H1 (cell line): Measurements from ENCODE around the gene NKPD1. TPM values are rescaled to one million over a fixed set of nuclear protein-coding genes. Genes with fewer than 3 reads are reported as not detected.

Experiments used
- CTBP2 ChIP-seq: IDR thresholded peaks from 2 replicates; pipeline ENCODE4 v1.7.0; 2011; ENCODE audit warnings: borderline replicate concordance, mild to moderate bottlenecking, moderate library complexity, mixed read lengths, low read length; ENCODE audit not compliant: insufficient read depth, insufficient read length
- HDAC6 ChIP-seq: IDR thresholded peaks from one replicate; pipeline ENCODE4 v1.7.1; 2012; ENCODE audit warnings: low read depth, mild to moderate bottlenecking, inconsistent platforms, low read length, moderate library complexity
- KDM5A ChIP-seq: fragments of 200-600 bp; IDR thresholded peaks from 2 replicates; pipeline ENCODE4 v1.7.1; 2012; ENCODE audit warnings: mild to moderate bottlenecking, low read length, inconsistent platforms, mixed read lengths
- RBBP5 ChIP-seq: IDR thresholded peaks from 2 replicates; pipeline ENCODE4 v1.7.1; 2012; ENCODE audit warnings: low read depth, mild to moderate bottlenecking, inconsistent platforms, low read length, moderate library complexity, borderline replicate concordance
- RXRA ChIP-seq: IDR thresholded peaks from 2 replicates; pipeline ENCODE4 v1.6.1; 2011; ENCODE audit warnings: low read depth, mild to moderate bottlenecking, low read length, moderate library complexity; ENCODE audit not compliant: insufficient read depth
- SAP30 ChIP-seq: fragments of 300-600 bp; sonication (generic); IDR thresholded peaks from 2 replicates; pipeline ENCODE4 v1.7.1; 2012; ENCODE audit warnings: low read length, moderate library complexity, mild to moderate bottlenecking, inconsistent platforms; ENCODE audit not compliant: insufficient read depth, insufficient replicate concordance
- SIX5 ChIP-seq: IDR thresholded peaks from 2 replicates; pipeline ENCODE4 v1.6.1; 2011; ENCODE audit warnings: mild to moderate bottlenecking, low read depth, low read length
- polyA plus RNA-seq, 7 experiments: library from polyadenylated mRNA; depleted of rRNA in 3 of 7; stranded (reverse) in 5 of 7; unstranded in 2 of 7; fragments of >200 nt in 5 of 7; fragments of 200-250 nt in 2 of 7; gene quantifications; 1 replicate in 5 of 7; 2 replicates in 1 of 7; 4 replicates in 1 of 7; pipeline versions ENCODE4 v1.2.1 to v1.2.3, GENCODE V29; 2011 to 2013; ENCODE audit warnings: missing spikeins in 2 of 7, mixed read lengths in 2 of 7
- total RNA-seq: library from RNA; stranded (reverse); fragmentation: NEBNext Ultra II Directional; extraction: Animal tissue kit (Norgen Biotek cat#: 25700); gene quantifications from 2 replicates; pipeline ENCODE4 v1.2.1, GENCODE V29; 2021
- TF ChIP-seq, protein P1 (sequence below), 3 experiments: IDR thresholded peaks; 1 replicate in 2 of 3; 2 replicates in 1 of 3; pipeline versions ENCODE4 v1.5.1 to v1.6.1; 2011; ENCODE audit warnings: low read length in 3 of 3, mild to moderate bottlenecking in 3 of 3, inconsistent platforms in 2 of 3, low read depth in 1 of 3, moderate library complexity in 1 of 3; ENCODE audit not compliant: insufficient read depth in 1 of 3; ENCODE audit errors: control extremely low read depth in 1 of 3

Gene NKPD1
- total and polyA plus RNA-seq, 2 of the 8 experiments (the other 6 are each of a cell fraction or from before 2014, with no cell fraction given), result 0.30 to 0.39 TPM

DNA sequence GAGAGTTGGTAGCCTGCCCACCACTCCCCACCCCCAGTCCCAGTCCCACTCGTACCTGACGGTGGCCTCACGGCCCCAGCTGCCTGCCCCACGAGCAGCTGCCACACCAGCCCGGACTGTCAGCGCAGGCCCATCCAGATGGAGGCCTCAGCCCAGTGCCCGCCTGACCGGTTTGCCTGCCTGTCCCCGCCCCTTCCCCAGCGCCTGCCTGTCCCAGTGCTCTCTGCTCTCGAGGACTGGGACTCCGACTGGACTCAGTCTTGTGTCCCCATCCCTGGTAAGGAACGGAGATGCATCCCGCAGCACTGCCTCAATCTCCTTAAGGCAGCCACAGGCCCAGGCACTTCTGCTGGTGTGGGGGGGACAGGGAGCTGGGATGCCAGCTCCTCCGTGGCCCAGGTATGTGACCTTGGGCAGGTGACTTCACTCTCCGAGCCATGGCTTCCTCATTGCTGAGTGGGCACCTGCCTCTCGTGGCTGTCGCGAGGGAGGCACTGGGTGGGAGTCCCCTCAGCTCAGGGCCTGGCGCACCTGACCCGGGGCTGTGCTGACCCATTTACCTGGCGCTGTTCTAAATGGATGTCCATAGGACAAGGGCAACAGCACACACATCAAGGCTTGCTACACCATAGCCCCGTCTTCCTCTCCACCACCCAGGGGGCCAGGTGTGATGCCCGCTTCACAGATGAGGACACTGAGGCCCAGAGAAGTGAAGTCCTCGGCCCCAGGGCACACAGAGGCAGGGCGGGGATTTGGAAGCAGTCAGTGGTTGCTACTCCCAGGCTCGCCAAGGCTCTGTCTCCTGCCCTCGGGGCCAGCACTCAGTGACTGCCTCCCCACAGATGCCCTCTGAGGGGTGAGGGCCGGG is at the start of gene NKPD1 (continued):
- TF ChIP-seq, protein P1, sequence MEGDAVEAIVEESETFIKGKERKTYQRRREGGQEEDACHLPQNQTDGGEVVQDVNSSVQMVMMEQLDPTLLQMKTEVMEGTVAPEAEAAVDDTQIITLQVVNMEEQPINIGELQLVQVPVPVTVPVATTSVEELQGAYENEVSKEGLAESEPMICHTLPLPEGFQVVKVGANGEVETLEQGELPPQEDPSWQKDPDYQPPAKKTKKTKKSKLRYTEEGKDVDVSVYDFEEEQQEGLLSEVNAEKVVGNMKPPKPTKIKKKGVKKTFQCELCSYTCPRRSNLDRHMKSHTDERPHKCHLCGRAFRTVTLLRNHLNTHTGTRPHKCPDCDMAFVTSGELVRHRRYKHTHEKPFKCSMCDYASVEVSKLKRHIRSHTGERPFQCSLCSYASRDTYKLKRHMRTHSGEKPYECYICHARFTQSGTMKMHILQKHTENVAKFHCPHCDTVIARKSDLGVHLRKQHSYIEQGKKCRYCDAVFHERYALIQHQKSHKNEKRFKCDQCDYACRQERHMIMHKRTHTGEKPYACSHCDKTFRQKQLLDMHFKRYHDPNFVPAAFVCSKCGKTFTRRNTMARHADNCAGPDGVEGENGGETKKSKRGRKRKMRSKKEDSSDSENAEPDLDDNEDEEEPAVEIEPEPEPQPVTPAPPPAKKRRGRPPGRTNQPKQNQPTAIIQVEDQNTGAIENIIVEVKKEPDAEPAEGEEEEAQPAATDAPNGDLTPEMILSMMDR (IDR thresholded peaks at IDR 0.05; ENCODE audit: control extremely low read depth in 1 of 3, insufficient read depth in 1 of 3, low read depth in 1 of 3, low read length in 3 of 3), result no peak
- TF ChIP-seq SAP30 (no peak), SIX5 (no peak), RXRA (no peak), KDM5A (no peak), RBBP5 (no peak), HDAC6 (no peak), CTBP2 (no peak)
